HG03060 (cell line): ENCODE measurements around the gene DEPDC1B.
A peak's percentile ranks its signal among the peaks of the same experiment; 100 is the strongest.
"Not testable (repeated sequence)": the region's sequence is repeated elsewhere in the genome, so short reads cannot be mapped to it uniquely, and the experiment has no call there.

ENCODE experiments used
- ATAC-seq: cut with Tn5 transposase; IDR thresholded peaks from one replicate; pipeline ENCODE4 v1.9.1; 2021; ENCODE audit warnings: low read depth, moderate number of reproducible peaks; ENCODE audit not compliant: unreplicated experiment

Gene DEPDC1B

DNA sequence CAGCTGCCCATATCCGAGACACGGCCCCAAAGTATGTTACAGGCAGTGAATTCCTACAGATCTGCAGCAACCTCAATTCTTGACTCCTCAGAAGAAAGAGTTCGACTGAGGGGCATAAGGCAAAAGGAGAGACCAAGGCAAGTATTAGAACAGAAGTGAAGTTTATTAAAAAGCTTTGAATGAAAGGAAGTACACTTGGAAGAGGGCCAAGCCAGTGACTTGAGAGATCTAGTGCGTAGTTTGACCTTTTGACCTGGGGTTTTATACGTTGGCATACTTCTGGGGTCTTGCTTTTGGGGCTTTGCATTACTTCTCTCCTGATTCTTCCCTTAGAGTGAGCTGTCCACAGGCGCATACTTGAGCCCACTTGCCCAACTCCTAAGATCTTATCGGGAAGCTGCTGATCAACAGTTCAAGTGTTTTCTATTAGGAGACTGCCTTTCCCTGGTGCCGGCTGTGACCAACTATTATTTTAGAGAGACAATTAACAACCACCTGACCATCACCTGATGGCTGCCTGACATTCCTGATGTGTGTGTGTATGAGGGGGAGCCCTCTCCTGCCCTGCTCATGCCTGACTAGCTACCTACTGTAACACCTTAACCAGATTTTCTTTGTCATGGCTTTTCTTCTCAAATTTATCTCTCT is 1.5 kb upstream of the DEPDC1B start:
- ATAC-seq, result no peak

DNA sequence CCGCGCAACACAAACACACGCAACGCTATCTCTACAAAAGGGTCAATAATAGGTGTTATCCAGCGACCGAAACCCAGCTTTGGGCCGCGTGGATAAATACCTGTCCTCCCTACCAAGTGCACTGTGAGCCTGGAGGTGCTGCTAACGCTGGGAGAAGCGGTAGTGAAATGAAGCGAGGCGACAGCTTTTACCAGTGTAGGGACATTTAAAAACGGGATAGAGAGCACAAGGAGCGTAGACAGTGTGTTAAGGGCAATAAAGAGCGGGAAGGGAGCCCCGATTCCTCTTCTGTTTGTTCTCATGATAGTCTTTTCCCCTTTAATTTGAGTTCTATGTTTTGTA is 421 bp upstream of the DEPDC1B start:
- ATAC-seq, result peak; percentile 13

DNA sequence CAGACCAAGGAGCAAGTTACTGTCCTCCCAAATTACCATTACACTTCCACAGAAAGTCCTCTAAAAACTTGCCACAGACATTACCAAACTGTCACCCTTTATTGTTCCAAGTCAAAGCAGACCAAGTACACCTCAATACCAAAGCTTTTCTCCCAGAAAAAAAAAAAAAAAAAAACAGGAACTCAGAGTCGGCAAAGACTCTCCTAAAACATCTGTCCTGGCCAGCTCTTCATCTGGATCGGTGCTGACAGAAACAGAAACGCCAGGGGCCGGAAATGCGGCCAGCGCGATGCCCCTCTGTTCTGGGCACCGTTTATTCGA is 718 bp downstream of the DEPDC1B start:
- no peak for ATAC-seq

DNA sequence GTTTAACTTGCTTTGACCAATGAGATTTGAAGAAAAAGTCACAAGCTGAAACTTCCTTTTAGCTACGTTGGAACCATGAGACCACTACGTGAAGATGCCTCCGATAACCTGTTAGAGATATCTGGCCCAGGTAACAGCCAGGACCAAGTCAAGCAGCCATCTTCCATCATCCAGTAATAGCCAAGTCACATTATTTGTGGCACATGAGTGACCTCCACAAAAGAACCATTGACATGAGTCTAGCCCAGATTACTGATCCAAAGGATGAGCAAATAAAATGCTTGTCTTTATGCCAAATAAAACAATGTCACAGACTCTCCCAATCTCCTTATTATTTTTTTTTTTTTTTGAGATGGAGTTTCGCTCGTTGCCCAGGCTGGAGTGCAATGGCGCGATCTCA is 1.6 kb downstream of the DEPDC1B start:
- no peak for ATAC-seq

DNA sequence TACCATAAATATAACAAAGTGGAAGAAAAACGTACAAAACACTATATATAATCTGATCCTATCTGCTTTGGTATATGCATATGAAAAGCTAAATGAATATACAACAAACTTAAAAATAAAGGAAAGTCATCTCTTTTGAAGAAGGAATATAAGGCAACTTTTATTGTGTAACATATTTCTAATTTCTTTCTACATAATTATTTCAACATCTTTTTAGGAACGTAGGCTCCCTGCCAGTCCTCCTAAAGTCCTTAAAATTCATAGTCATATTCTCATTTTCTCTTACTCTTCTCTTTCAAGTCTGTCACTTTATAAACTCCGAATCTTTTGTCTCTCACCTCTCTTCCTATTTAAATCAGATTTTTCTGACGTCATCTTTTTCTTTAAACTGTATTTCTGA is 9.6 kb downstream of the DEPDC1B start:
- no peak for ATAC-seq

DNA sequence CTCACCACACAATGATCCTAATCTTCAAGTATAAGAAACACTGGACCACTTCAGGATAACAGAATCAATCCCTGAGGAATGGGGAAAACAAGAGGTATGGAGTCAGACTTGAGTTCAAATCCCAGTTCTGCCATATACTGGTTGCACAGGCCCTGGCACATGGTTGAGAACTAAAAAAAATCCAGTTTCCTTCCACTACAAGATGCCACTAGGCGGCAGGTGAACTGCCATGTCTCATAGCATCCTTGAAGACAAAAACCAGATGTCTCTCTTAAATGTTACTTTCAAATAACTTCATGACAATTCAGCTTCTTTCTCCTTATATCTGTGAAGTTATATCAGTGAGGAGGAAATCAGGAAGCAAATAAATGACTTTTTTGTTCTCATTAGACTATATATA is 11.0 kb downstream of the DEPDC1B start:
- no peak for ATAC-seq

DNA sequence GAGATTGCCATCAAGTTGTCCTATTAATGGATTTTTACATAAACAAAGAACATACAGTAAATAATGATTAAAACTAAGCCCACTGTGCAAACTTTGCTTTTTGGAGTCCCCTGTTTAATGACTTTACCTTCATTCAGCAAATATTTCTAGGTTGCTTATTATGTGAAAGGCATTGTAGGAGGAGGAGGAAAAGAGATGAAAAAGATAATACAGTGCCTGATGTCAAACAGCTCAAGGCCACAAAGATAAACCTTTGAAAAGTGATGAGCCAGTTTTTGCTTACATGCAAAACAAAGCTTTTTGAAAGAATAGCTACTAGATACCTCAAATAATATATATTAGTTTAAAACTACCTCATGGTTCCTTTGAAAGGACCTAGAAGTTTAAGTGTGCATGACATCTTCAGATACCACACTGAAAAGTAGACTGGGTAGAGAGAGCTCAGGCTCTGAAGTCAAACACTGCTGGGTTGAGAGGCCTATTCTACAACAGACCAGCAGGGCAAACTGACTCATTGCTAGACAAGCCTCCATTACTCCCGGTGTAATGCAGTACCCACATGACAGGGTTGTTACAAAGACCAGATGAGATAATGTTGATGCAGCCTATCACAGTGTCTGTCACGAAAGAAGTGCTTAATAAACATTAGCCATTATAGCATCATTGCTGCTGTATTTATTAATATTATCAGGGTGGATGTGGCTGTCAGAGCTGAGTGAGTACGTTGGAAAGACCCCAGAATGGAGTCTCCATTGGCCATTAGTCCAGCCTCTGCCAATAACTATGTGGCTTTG is 11.8 kb downstream of the DEPDC1B start:
- peak; percentile 87 for ATAC-seq

DNA sequence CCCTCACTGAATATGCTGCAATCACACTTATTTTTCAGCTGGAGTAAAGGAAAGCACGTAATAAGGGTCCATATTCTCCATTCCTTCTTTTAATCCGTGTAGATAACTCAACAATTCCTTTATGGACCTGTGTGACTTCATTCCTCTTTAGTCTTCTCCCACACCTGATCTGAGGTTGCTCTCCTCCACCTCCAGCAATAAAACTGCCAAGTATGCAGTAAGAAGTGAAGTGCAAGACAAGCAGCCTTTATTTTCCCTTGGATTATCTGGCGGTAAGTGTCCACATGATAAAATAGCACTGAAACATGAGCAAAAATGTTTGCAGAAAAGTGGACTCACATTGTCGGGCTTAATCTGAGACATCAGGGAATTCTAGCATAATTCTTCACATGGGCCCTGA is 13.8 kb downstream of the DEPDC1B start:
- ATAC-seq, result no peak

DNA sequence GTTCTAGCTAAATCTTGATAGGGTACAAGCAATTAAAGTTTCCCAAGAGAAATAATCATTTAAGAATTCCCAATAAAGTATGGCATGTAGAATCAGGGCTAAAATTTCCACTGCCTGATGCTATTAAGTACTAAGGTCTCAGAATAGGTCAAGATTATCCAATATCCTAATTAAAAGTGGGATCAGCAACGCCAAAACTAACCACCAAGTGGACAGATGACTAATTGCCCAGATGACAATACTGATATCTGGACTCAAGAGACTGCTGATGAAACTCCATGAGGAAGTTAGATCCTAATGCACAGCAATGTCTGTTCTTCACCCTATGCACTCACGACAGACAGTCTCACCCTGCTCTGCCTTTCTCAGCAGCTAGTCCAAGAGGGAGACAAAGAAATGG is 14.3 kb downstream of the DEPDC1B start:
- ATAC-seq, result no peak

DNA sequence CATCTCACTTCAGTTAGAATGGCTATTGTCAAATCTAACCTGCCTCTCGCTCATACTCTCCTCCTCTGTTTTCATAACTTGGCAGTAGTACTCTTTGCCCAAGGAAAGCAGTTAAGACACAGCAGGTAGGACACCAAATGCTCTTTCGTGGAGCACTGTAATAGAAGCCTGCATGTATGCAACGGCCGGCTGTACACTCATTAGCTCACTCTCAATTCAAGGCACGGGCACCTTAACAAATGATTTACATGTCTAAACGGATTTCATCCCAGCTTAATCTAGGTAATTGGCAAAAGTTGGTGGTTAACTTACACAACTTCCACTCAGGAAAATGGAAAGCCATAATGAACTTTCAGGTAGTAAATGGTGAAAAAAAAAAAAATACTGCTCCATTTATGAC is 14.9 kb downstream of the DEPDC1B start:
- no peak for ATAC-seq

DNA sequence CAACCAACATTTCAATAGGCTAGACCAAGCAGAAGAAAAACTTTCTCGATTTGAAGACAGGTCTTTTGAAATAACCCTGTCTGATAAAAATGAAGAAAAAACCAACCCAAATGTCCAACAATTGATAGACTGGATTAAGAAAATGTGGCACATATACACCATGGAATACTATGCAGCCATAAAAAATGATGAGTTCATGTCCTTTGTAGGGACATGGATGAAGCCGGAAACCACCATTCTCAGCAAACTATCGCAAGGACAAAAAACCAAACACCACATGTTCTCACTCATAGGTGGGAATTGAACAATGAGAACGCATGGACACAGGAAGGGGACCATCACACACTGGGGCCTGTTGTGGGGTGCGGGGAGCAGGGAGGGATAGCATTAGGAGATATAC is 18.0 kb downstream of the DEPDC1B start:
- not testable (repeated sequence) for ATAC-seq

DNA sequence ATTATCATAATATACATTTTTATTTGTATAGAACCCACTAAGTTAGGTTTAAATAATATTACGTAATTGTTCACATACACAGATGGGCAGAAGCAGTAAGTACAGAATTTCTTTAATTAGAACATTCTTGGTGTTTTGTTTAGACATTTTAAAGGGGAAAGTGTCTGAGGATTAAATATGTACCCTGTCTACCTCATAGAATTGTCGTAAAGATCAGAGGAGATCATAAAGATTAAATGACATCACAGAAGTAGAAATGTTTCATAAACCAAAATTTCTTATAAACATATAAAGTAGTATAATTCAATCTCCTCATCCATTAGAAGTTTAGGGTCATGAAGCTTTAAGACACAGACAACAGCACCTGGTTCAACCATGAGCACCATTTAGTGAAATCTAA is 20.1 kb downstream of the DEPDC1B start:
- ATAC-seq, result no peak

DNA sequence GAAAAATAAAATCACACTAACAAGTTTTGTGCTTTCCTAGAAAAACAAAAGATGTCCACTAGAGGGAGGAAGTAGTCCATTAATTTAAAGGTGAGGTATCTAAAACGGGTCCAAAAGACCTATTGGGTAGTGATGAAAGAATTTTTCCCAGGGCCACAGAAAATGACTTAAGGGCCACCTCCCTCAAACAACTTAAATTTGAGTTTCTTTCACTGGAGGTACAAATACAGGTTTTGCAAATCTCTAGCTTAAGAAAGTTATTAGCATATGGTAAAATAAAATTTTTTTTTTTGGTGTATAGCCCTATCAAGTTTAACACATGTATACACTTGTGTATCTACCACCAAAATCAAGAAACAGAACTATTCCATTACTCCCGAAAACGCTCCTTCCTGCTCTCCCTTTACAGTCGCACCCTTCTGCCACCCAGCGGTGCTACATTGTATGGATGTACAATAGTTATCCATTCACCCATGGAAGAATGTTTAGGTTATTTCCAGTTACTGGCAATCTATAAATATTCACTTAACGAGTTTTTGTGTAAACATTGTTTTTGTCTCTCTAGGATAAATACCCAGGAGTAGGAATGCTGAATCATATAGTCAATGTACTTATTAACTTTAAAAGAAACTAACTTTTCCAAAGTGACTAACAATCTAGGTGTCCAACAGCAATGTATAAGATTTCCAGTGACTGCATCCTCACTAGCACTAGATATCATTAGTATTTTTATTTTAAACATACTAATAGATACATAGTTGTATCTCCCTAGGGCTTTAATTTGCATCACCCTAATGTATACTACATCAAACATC is 21.9 kb downstream of the DEPDC1B start:
- no peak for ATAC-seq

DNA sequence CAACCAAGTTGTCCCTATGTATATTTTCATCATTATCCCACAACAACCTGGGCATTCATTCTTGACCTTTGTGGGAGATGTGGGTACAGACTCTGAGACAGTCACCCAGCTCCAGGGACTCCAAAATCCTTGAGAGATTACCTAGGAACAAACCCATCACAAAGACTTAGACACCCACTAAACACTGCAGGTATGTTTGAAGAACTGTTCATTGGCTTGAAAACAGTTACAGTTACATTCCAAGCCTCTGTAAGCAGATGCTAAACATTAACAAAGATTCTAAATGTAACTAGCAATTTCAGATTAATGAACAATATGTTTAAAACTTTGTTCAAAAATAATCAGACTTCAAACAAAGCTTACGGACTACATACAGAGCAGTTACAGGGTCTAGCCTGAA is 24.7 kb downstream of the DEPDC1B start:
- ATAC-seq, result no peak

DNA sequence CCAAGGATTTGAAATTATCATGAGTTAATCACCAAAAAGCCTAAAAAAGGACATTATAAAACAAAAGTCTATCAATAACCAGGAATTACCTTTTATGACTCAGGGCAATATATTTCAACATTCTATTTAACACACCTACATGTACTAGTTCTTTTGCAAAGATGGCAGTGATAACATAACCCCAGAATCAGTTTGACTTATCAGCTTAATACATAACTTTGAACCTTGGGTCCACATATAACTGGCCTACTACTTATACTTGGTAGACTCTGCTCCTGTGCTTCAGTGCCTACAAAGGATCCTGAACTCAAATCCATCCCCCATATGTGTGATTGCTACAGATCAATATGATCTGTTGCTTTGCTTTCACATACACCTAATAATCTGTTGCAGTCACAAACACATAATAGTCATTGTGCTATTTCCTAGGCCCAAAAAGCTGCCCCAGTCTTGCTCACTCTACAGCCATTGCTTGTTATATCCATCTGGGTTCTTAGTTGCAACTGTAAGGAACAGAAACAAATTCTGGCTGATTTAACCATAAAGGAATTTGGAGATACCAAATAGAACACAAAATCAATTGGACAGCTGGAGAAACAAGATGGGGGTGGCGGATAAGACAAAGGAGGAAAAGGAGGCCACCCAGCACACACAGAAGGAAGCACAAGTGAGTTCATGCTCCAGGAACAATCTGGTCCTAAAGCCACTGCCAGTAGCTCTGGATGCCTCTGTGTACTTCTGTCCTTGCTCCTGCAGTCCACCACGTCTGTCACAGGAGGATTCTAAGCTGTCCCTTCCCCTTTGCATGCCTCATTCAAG is 25.5 kb downstream of the DEPDC1B start:
- no peak for ATAC-seq

DNA sequence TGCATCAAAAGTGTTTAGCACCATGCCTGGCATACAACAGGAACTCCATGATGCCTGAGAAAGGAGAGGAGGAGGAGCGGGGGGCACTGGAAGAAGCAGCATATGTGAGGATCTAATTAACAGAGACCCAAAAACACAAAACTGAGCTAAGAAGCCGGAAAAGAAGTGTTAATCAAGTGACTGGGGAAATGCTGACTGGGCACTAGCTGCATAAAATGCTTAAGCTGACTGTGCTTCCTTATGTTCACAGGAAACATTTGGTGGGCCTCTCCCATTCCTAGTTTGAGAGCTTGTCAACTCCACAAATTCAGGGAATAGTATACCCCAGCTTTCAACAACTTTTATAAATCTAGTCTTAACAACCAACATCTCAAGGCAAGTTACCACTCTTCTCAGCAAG is 26.6 kb downstream of the DEPDC1B start:
- ATAC-seq, result no peak

DNA sequence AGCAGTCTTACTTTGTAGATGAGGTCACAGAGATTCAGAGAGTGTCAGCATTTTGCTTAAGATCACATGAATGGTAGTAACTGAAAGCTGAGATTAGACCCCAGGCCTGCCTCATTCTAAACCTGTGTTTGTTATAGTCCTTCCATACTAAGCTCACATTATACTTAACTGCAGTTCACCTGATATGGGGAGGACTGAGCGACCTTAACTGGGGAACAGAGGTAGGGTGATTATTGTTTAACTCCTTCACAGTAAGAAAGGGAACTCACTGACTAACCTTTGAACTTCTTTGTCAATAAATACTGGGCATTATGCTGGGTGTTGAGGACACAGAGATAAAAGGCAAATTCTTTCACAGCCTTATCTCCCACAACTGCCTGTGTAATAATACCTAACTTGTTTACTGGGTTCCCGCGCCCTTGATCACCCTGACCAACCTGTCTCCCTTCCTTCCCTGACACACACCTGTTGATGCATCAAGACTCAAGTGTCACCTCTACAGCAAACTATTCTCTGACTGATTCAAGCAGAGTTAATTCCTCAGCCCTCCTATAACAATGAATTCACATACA is 27.2 kb downstream of the DEPDC1B start:
- ATAC-seq, result no peak

DNA sequence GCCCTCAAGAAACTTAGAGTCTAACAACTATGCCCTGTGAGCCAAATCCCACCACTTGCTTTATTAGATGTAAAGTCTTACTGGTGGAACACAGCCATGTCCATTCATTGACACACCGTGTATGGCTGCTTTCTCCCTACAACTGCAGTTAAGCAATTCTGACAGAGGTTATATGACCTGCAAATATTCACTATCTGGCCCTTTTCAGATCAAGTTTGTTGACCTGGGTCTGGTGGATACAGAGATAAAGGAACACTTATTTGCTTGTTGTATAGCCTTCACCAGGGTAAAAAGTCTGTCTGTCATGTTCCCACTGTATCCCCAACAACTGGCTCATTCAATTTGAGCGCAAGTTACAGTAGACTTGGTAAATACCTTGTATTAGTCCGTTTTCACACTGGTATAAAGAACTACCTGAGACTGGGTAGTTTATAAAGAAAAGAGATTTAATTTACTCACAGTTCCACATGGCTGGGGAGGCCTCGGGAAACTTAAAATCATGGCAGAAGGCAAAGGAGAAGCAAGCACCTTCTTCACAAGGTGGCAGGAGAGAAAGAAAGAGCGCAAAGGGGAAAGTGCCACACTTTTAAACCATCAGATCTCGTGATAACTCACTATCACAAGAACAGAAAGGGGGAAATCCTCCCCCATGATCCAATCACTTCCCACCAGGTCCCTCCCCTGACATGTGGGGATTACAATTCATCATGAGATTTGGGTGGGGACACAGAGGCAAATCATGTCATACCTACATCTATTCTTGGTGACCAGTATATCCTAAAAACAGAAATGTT is 27.9 kb downstream of the DEPDC1B start:
- no peak for ATAC-seq

DNA sequence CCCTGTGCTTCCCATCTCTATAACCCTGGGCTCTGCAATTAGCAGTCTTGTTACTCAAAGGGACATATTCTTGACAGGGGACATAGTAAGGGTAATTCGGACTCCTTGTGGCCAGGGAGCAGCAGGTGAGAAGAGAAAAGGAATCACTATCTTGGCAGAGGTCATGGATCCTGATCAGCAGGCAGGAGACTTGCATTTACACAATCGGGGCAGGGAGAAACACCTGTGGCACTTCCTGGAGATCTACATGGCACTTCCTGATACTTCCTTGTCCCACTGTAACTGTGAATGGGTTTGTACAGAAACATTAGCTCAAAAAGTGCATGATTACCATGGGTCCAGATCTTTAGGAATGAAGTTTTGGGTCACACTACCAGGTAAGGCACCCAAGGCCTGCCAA is 29.2 kb downstream of the DEPDC1B start:
- no peak for ATAC-seq
